ENCODE measurements around the gene RORC.

DNA sequence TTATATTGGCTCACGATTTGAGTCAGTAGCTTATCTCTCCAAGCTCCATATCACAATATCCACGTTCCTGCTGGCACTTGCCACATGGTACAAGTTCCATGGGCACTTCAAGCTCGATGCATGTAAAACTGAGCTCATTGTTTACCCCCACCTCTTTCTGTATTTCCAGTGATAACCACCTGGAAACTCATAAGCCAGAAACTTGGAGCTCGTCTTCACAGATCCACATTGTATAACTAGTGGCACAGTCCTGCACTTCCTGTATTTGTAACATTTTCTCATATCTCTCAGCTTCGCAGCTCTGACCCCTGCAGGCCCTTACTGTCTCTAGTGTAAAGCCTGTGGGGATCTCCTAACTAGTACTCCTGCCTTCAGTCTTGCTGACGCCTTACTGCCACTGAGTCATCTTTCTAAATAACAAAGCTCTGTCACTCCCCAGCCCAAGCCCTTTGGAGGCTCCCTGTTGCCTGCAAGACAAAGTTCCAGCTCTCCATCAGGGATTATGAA is 14.5 kb upstream of the RORC start:
- TF ChIP-seq CTCF (IDR thresholded peaks at IDR 0.05) (no peak), ATF2 (CRISPR knock-in tag; IDR thresholded peaks at IDR 0.05; ENCODE audit: borderline replicate concordance, low read depth) (no peak), FOXP4 (CRISPR knock-in tag; IDR thresholded peaks at IDR 0.05) (no peak), FOXP1 (CRISPR knock-in tag; IDR thresholded peaks at IDR 0.05; ENCODE audit: borderline replicate concordance) (no peak), NR3C1 (CRISPR knock-in tag; conservative IDR thresholded peaks at IDR 0.05; ENCODE audit: low read depth) (no peak), NR2C2 (CRISPR knock-in tag; IDR thresholded peaks at IDR 0.05) (no peak), E2F4 (CRISPR knock-in tag; IDR thresholded peaks at IDR 0.05; ENCODE audit: borderline replicate concordance, low read depth) (no peak), KAT7 (CRISPR knock-in tag; IDR thresholded peaks at IDR 0.05; ENCODE audit: borderline replicate concordance) (no peak), TEAD1 (CRISPR knock-in tag; IDR thresholded peaks at IDR 0.05) (no peak), IRF1 (CRISPR knock-in tag; IDR thresholded peaks at IDR 0.05) (no peak), ZNF281 (CRISPR knock-in tag; IDR thresholded peaks at IDR 0.05) (no peak), SMAD3 (CRISPR knock-in tag; IDR thresholded peaks at IDR 0.05; ENCODE audit: borderline replicate concordance) (no peak)
- TF ChIP-seq, protein P1, sequence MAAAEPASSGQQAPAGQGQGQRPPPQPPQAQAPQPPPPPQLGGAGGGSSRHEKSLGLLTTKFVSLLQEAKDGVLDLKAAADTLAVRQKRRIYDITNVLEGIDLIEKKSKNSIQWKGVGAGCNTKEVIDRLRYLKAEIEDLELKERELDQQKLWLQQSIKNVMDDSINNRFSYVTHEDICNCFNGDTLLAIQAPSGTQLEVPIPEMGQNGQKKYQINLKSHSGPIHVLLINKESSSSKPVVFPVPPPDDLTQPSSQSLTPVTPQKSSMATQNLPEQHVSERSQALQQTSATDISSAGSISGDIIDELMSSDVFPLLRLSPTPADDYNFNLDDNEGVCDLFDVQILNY (CRISPR knock-in tag; IDR thresholded peaks at IDR 0.05) = no peak

Measured in WTC11 (cell line).